ENCODE data around the gene METRN.
A peak's percentile ranks its signal among the peaks of the same experiment; 100 is the strongest.

METRN gene

GRCh38 chr16:714558-715476 lies at the start of gene METRN:
TSS of gene METRN (plus strand) at chr16:715118. CDS start at chr16:715290, 172 bp downstream.
- Histone ChIP-seq H3K36me3 (ENCODE audit: control insufficient read depth, insufficient read depth, low read length) (no peaks in the 10 kb centered on the region), H3K27me3 (ENCODE audit: control insufficient read depth, insufficient read depth, low read length) (peaks cover 35% of the 10 kb centered on the region), H3K9ac (ENCODE audit: low read length) (peak within 1 kb of the TSS; percentile 41), H3K27ac (ENCODE audit: low read depth, low read length) (no peak within 1 kb of the TSS), H3K4me3 (ENCODE audit: low read depth, low read length) (peak within 1 kb of the TSS; percentile 68), H3K9me3 (ENCODE audit: control insufficient read depth, insufficient read depth, low read depth, low read length) (no peaks in the 10 kb centered on the region), H3K4me1 (ENCODE audit: control insufficient read depth, insufficient read depth, low read length) (peaks cover 30% of the 10 kb centered on the region)

GRCh38 chr16:666572-666971 lies 48.3 kb upstream of the METRN start:
- Histone ChIP-seq H3K9me3 (ENCODE audit: control insufficient read depth, insufficient read depth, low read depth, low read length) (no peaks in the 10 kb centered on the region), H3K4me3 (ENCODE audit: low read depth, low read length) (no peak overlapping the region), H3K36me3 (ENCODE audit: control insufficient read depth, insufficient read depth, low read length) (peaks cover 30% of the 10 kb centered on the region), H3K27me3 (ENCODE audit: control insufficient read depth, insufficient read depth, low read length) (no peaks in the 10 kb centered on the region), H3K9ac (ENCODE audit: low read length) (no peak overlapping the region), H3K27ac (ENCODE audit: low read depth, low read length) (no peak overlapping the region), H3K4me1 (ENCODE audit: control insufficient read depth, insufficient read depth, low read length) (peaks cover 6% of the 10 kb centered on the region; the same call in 1 of the 2 replicates)

GRCh38 chr16:667113-667779 lies 47.7 kb upstream of the METRN start:
- Histone ChIP-seq H3K9ac (ENCODE audit: low read length) (no peak overlapping the region), H3K27ac (ENCODE audit: low read depth, low read length) (no peak overlapping the region), H3K36me3 (ENCODE audit: control insufficient read depth, insufficient read depth, low read length) (peaks cover 37% of the 10 kb centered on the region), H3K27me3 (ENCODE audit: control insufficient read depth, insufficient read depth, low read length) (no peaks in the 10 kb centered on the region), H3K9me3 (ENCODE audit: control insufficient read depth, insufficient read depth, low read depth, low read length) (no peaks in the 10 kb centered on the region), H3K4me1 (ENCODE audit: control insufficient read depth, insufficient read depth, low read length) (peaks cover 5% of the 10 kb centered on the region; the same call in 1 of the 2 replicates), H3K4me3 (ENCODE audit: low read depth, low read length) (peak overlapping the region; percentile 13)

GRCh38 chr16:667780-668518 lies 47.0 kb upstream of the METRN start, which contains the start of gene RHOT2:
TSS of gene RHOT2 (plus strand) at chr16:668132. CDS start at chr16:668200, 68 bp downstream.
- no peaks in the 10 kb centered on the region for H3K9me3 ChIP-seq (ENCODE audit: control insufficient read depth, insufficient read depth, low read depth, low read length)

GRCh38 chr16:668519-669171 lies 46.3 kb upstream of the METRN start:
- peaks cover 5% of the 10 kb centered on the region; the same call in 1 of the 2 replicates for H3K4me1 ChIP-seq (ENCODE audit: control insufficient read depth, insufficient read depth, low read length)
- H3K36me3 ChIP-seq (ENCODE audit: control insufficient read depth, insufficient read depth, low read length), result peaks cover 47% of the 10 kb centered on the region
- H3K27ac ChIP-seq (ENCODE audit: low read depth, low read length), result peak overlapping the region; percentile 79; the same call in 1 of the 2 replicates
- H3K4me3 ChIP-seq (ENCODE audit: low read depth, low read length), result peak overlapping the region; percentile 89
- no peaks in the 10 kb centered on the region for H3K9me3 ChIP-seq (ENCODE audit: control insufficient read depth, insufficient read depth, low read depth, low read length)
- no peaks in the 10 kb centered on the region for H3K27me3 ChIP-seq (ENCODE audit: control insufficient read depth, insufficient read depth, low read length)
- peak overlapping the region; percentile 75 for H3K9ac ChIP-seq (ENCODE audit: low read length)

More at GRCh38 chr16:667780-668518, 47.0 kb upstream of the METRN start, which contains the start of gene RHOT2:
- Histone ChIP-seq H3K9ac (ENCODE audit: low read length) (peak within 1 kb of the TSS; percentile 75), H3K4me1 (ENCODE audit: control insufficient read depth, insufficient read depth, low read length) (peaks cover 5% of the 10 kb centered on the region; the same call in 1 of the 2 replicates), H3K27ac (ENCODE audit: low read depth, low read length) (peak within 1 kb of the TSS; percentile 79; the same call in 1 of the 2 replicates), H3K36me3 (ENCODE audit: control insufficient read depth, insufficient read depth, low read length) (peaks cover 41% of the 10 kb centered on the region), H3K27me3 (ENCODE audit: control insufficient read depth, insufficient read depth, low read length) (no peaks in the 10 kb centered on the region), H3K4me3 (ENCODE audit: low read depth, low read length) (peak within 1 kb of the TSS; percentile 89)

- H3K36me3 ChIP-seq (ENCODE audit: control insufficient read depth, insufficient read depth, low read length), result peaks cover 54% of the 10 kb centered on the region
- no peak overlapping the region for H3K27ac ChIP-seq (ENCODE audit: low read depth, low read length)
- no peaks in the 10 kb centered on the region for H3K9me3 ChIP-seq (ENCODE audit: control insufficient read depth, insufficient read depth, low read depth, low read length)
- no peak overlapping the region for H3K4me3 ChIP-seq (ENCODE audit: low read depth, low read length)
- H3K9ac ChIP-seq (ENCODE audit: low read length), result no peak overlapping the region
- peaks cover 11% of the 10 kb centered on the region for H3K4me1 ChIP-seq (ENCODE audit: control insufficient read depth, insufficient read depth, low read length)
- H3K27me3 ChIP-seq (ENCODE audit: control insufficient read depth, insufficient read depth, low read length), result no peaks in the 10 kb centered on the region
Measured at GRCh38 chr16:669666-670065, 45.3 kb upstream of the METRN start.

- H3K27ac ChIP-seq (ENCODE audit: low read depth, low read length), result no peak overlapping the region
- no peaks in the 10 kb centered on the region for H3K27me3 ChIP-seq (ENCODE audit: control insufficient read depth, insufficient read depth, low read length)
- peaks cover 18% of the 10 kb centered on the region for H3K4me1 ChIP-seq (ENCODE audit: control insufficient read depth, insufficient read depth, low read length)
- no peak overlapping the region for H3K4me3 ChIP-seq (ENCODE audit: low read depth, low read length)
- no peaks in the 10 kb centered on the region for H3K9me3 ChIP-seq (ENCODE audit: control insufficient read depth, insufficient read depth, low read depth, low read length)
- peaks cover 54% of the 10 kb centered on the region for H3K36me3 ChIP-seq (ENCODE audit: control insufficient read depth, insufficient read depth, low read length)
- no peak overlapping the region for H3K9ac ChIP-seq (ENCODE audit: low read length)
Measured at GRCh38 chr16:670485-671352, 44.2 kb upstream of the METRN start.

- no peak overlapping the region for H3K4me3 ChIP-seq (ENCODE audit: low read depth, low read length)
- no peak overlapping the region for H3K9ac ChIP-seq (ENCODE audit: low read length)
- no peaks in the 10 kb centered on the region for H3K27me3 ChIP-seq (ENCODE audit: control insufficient read depth, insufficient read depth, low read length)
- no peak overlapping the region for H3K27ac ChIP-seq (ENCODE audit: low read depth, low read length)
- peaks cover 54% of the 10 kb centered on the region for H3K36me3 ChIP-seq (ENCODE audit: control insufficient read depth, insufficient read depth, low read length)
- H3K4me1 ChIP-seq (ENCODE audit: control insufficient read depth, insufficient read depth, low read length), result peaks cover 19% of the 10 kb centered on the region
- H3K9me3 ChIP-seq (ENCODE audit: control insufficient read depth, insufficient read depth, low read depth, low read length), result no peaks in the 10 kb centered on the region
Measured at GRCh38 chr16:671353-672131, 43.4 kb upstream of the METRN start.

- H3K4me3 ChIP-seq (ENCODE audit: low read depth, low read length), result no peak overlapping the region
- H3K9me3 ChIP-seq (ENCODE audit: control insufficient read depth, insufficient read depth, low read depth, low read length), result no peaks in the 10 kb centered on the region
- H3K27me3 ChIP-seq (ENCODE audit: control insufficient read depth, insufficient read depth, low read length), result no peaks in the 10 kb centered on the region
- no peak overlapping the region for H3K9ac ChIP-seq (ENCODE audit: low read length)
- peaks cover 54% of the 10 kb centered on the region for H3K36me3 ChIP-seq (ENCODE audit: control insufficient read depth, insufficient read depth, low read length)
- peaks cover 28% of the 10 kb centered on the region for H3K4me1 ChIP-seq (ENCODE audit: control insufficient read depth, insufficient read depth, low read length)
- H3K27ac ChIP-seq (ENCODE audit: low read depth, low read length), result no peak overlapping the region
Measured at GRCh38 chr16:672371-672770, 42.5 kb upstream of the METRN start.

Data from HUES6 (cell line).